GM21515 (cell line): Measurements from ENCODE around the gene GPR84.

Source experiments
- ATAC-seq: cut with Tn5 transposase; IDR thresholded peaks from one replicate; pipeline ENCODE4 v1.9.1; 2021; ENCODE audit not compliant: unreplicated experiment

GPR84 gene

DNA sequence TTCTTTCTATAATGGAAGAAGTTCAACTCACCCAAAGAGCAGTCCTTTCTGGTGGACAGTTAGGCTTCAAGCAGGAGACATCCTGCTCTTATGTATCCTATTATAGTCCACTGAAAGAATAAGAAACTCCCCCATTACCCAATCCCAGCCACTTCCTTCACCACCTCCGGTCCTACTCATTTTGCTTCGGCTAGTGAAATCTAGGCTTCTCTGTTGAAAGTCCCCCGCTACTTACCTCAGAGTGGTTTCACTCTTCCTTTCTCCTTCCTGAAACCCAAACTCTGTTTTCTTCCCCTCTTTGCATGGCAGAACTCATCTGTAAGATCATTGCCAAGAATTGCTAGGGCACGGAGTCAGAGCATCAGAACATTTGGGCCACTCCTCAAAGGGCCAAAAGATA, at the start of gene GPR84:
Gene GPR84 (minus strand): TSS at position 74 of the 400 bp plus-strand sequence. CDS start 635 bp downstream, outside the sequence.
- ATAC-seq, result peak; percentile 46

DNA sequence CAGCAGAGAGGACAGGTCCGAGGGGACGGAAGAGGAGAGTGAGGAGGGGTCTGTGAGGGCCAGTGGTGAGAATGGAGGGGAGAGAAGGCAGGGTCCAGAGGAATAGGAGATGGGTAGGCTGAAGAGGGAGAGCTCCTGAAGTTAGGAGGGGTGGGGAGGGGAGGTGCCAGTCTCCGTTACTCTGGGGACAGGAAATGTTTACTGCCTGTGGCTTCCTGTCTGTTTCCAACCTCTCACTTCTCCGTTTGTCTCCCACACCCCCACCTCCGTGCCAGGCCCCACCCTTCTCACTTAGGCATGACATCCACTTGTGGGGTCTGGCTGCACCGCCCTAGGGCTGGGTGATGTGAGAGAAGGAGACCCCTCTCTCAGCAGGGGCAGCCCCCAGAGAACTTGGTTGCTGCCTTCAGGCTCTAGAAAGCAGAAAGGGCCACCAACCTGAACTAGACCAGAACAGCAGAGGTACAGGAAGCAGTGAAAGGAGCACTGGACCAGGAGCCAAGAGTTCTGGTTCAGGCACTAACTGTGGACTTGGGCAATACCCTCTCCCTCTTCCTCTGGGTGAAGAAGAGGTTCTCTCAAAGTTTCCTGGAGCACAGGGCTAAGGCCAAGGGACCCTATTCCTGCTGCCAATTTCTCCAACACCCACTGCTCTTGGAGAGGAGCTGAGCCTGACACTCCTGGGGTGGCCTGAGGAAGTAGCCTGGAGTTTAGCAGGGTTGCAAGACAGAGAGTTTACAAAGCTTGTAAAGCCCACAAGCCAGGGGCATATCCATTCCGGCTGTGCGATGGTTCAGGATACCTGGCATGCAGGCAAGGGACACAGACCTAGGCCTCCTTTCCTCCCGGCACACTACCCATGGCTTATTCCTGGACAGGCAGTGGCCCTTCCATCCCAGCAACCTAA, 49.3 kb upstream of the GPR84 start:
- no peak for ATAC-seq

GRCh38 chr12:54412786-54413185, 48.5 kb upstream of the GPR84 start:
- no peak for ATAC-seq

GRCh38 chr12:54412348-54412747, 48.1 kb upstream of the GPR84 start:
- no peak for ATAC-seq

GRCh38 chr12:54411391-54412241, 47.3 kb upstream of the GPR84 start:
- no peak for ATAC-seq

DNA sequence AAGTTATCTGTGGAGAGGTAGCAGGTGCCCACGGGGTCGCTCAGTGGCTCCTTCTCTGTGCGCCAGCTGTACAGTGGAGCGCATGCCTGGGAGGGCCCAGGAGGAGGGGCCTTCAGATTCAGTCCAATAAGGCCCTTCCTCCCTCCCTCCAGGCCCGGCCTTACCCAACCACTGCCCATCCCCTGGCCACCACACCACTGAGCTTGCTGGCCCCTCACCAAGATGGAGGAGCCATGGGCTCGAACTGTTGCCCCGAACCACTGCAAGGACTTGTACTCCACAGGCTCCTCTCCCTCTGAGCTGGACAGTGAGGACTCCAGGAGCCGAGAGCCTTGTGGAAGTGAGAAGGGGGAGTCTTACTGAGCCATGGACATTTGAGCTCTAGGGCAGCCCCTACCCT, 45.0 kb upstream of the GPR84 start:
- ATAC-seq, result no peak

GRCh38 chr12:54407183-54407905, 43.1 kb upstream of the GPR84 start:
- no peak for ATAC-seq

- ATAC-seq, result no peak
Measured at GRCh38 chr12:54405573-54405972, 41.3 kb upstream of the GPR84 start.

- no peak for ATAC-seq
Measured at GRCh38 chr12:54405106-54405505, 40.8 kb upstream of the GPR84 start.

GRCh38 chr12:54404061-54405004, 40.0 kb upstream of the GPR84 start:
- no peak for ATAC-seq

DNA sequence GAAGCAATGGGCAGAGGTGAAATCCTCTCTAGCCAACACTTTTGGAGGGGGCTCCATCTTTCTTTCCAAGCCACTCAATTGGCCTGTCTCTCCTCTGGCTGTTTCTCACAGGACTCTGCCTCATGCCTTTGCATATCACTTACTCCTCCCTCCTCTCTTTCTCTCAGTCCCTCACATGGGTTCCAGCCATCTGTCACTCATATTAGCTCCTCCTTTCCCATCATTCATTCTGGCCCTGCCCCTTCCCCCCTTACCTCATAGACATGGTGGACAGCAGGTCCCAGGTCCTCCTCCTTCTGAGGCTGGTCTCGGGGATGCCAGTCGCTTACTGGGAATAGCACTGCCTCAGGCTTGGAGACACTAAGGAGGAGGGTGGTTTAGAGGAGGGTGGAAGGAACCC, 36.8 kb upstream of the GPR84 start:
- ATAC-seq, result no peak

DNA sequence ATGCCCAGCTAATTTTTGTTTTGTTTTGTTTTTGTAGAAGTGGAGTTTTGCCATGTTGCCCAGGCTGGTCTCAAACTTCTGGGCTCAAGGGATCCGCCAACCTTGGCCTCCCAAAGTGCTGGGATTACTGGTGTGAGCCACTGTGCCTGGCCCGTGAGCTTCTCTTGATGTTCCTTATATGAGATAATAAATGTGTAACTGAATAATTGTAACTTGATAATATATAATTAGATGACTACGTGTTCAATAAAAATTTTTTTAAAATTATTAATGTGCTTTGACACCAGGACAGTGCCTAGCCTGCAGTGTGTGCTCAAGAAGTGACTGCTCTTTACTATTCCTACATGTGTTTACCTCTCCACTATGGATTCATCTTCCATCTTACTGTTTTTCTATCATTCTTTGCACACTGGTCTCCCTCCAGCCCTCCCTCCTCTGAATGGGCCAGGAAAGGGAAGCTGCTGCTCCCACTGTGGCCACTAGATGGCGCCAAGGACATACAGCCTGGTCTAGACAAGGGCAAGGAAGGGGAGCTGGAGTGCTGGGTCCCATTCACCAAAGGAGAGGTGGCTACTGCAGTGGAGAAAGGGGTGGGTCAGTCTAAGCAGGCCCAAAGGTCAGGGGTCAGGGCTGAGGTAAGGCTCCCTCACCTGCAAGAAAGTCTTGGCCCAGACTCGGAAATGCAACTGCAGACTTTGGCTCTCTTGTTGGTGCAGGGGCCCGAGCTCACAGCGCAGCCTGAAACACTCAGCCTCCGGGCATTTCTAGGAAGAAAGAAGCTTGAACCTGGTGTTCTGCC, 34.9 kb upstream of the GPR84 start:
- peak; percentile 81 for ATAC-seq

GRCh38 chr12:54398218-54398617, 33.9 kb upstream of the GPR84 start:
- no peak for ATAC-seq

GRCh38 chr12:54397157-54397556, 32.9 kb upstream of the GPR84 start:
- ATAC-seq, result no peak

- ATAC-seq, result no peak
Measured at GRCh38 chr12:54395545-54395944, 31.3 kb upstream of the GPR84 start.

DNA sequence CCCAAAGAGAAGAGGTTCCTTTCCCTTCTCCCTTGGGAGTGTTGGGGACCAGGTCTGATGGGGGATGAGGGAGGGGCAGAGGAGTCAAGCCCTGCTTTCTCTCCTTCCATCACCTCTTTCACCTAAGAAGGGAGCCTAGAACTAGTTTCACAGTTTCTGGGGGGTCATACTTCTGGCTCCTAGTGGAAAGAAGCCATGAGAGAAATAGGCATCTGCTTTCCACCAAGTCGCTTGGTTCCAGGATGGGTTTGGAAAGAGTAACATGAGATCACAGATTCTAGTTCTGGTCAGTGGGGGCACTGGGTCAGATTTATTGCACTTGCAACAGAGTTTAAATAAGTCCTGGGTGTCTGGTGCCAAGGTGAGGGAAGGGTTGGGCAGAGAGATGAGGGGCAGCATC, 30.7 kb upstream of the GPR84 start:
- ATAC-seq, result no peak

- ATAC-seq, result no peak
Measured at GRCh38 chr12:54394281-54394719, 30.0 kb upstream of the GPR84 start.

- ATAC-seq, result no peak
Measured at GRCh38 chr12:54393743-54394142, 29.5 kb upstream of the GPR84 start.

- ATAC-seq, result no peak
Measured at GRCh38 chr12:54393207-54393609, 28.9 kb upstream of the GPR84 start.
